Lower leg skin (tissue), 4 donors: ENCODE results near the gene TWSG1. TPM values are rescaled to one million over a fixed set of nuclear protein-coding genes. Genes with fewer than 3 reads are reported as not detected.

Source experiments
- DNase-seq, 2 donors: peaks; one replicate each; pipeline ENCODE4 v3.0.0-alpha.2; 2019; ENCODE audit warnings: low spot score in 2 of 2
- H3K4me3 ChIP-seq: fragments of 200-600 bp; sonication (generic); 2 replicates; pipeline ENCODE4 v1.5.1; 2017; ENCODE audit warnings: mild to moderate bottlenecking, low read depth; ENCODE audit not compliant: poor library complexity, severe bottlenecking
- POLR2A ChIP-seq, 2 donors: fragments of 450-650 bp; IDR thresholded peaks; one replicate each; pipeline ENCODE4 v1.6.1; 2016 to 2017; ENCODE audit warnings: antibody characterized with exemption in 2 of 2, mild to moderate bottlenecking in 1 of 2, moderate library complexity in 1 of 2
- WGBS, 2 donors: methylation state at CpG; one replicate each; pipeline ENCODE4 v1.1.5; 2018; 5-methylcytosine and 5-hydroxymethylcytosine counted together
- intact Hi-C: fragments of 100-400 bp; cut with DNase I; formaldehyde crosslinking; loops from one replicate; pipeline ENCODE4 v1.15.0; 2023; ENCODE audit warnings: low total_unique reads
- total RNA-seq, 4 donors: library from RNA; depleted of rRNA; stranded (reverse); fragments of >200 nt; gene quantifications; one replicate each; pipeline ENCODE4 v1.1.0, GENCODE V29; 2016
- TF ChIP-seq, protein P1 (sequence below), 3 donors: fragments of 450-650 bp; IDR thresholded peaks; one replicate each; pipeline ENCODE4 v1.5.1; 2016; ENCODE audit warnings: antibody characterized with exemption in 3 of 3, mild to moderate bottlenecking in 3 of 3, moderate library complexity in 2 of 3

Gene TWSG1
- total RNA-seq: 10 to 100 TPM; 21.3 to 35.1 (median 25.3) TPM

GRCh38 chr18:9334329-9334972 lies at the start of gene TWSG1:
TWSG1 (plus strand) TSS chr18:9334773; CDS start chr18:9337230, 2,457 bp downstream.
- TF ChIP-seq, protein P1, sequence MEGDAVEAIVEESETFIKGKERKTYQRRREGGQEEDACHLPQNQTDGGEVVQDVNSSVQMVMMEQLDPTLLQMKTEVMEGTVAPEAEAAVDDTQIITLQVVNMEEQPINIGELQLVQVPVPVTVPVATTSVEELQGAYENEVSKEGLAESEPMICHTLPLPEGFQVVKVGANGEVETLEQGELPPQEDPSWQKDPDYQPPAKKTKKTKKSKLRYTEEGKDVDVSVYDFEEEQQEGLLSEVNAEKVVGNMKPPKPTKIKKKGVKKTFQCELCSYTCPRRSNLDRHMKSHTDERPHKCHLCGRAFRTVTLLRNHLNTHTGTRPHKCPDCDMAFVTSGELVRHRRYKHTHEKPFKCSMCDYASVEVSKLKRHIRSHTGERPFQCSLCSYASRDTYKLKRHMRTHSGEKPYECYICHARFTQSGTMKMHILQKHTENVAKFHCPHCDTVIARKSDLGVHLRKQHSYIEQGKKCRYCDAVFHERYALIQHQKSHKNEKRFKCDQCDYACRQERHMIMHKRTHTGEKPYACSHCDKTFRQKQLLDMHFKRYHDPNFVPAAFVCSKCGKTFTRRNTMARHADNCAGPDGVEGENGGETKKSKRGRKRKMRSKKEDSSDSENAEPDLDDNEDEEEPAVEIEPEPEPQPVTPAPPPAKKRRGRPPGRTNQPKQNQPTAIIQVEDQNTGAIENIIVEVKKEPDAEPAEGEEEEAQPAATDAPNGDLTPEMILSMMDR (IDR thresholded peaks at IDR 0.05): no peak
- no peak for TF ChIP-seq POLR2A (IDR thresholded peaks at IDR 0.05)
- intact Hi-C loops: no loop called here
- 0 to 4% methylated on average over 22 to 50 of the region's 67 CpGs for WGBS, 2 donors
- H3K4me3 ChIP-seq: peak within 1 kb of the TSS; percentile 68
- peak; percentile 90 to 98 for DNase-seq

DNA sequence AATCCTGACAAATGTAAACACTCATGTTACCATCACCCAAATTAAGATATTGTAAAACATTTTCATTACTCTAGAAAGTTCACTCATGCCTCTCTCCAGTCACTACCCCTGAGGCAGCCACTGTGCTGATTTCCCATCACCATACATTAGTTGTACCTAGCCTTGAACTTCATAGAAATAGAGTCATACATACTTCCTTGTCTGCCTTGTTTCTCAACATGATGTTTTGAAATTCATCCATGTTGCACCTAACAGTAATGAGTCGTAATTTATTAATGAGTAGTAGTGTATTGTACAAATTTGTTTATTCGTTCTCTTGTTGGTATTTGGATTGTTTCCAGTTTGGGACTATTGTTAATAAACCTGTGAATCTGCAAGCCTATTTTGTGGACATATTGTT lies 49.0 kb upstream of the TWSG1 start:
- WGBS, 2 donors: 84 to 87% methylated on average over 2 of the region's 2 CpGs
- intact Hi-C loops: no loop called here
- TF ChIP-seq, protein P1 (IDR thresholded peaks at IDR 0.05): no peak
- no peak for TF ChIP-seq POLR2A (IDR thresholded peaks at IDR 0.05)
- H3K4me3 ChIP-seq: no peak overlapping the region
- DNase-seq: no peak

- WGBS, 2 donors: 76 to 88% methylated on average over 7 of the region's 7 CpGs
- no peak for DNase-seq
- no peak for TF ChIP-seq POLR2A (IDR thresholded peaks at IDR 0.05)
- TF ChIP-seq, protein P1 (IDR thresholded peaks at IDR 0.05): no peak
- H3K4me3 ChIP-seq: no peak overlapping the region
- intact Hi-C loops: no loop called here
Observed at GRCh38 chr18:9287036-9287435, 47.5 kb upstream of the TWSG1 start.

DNA sequence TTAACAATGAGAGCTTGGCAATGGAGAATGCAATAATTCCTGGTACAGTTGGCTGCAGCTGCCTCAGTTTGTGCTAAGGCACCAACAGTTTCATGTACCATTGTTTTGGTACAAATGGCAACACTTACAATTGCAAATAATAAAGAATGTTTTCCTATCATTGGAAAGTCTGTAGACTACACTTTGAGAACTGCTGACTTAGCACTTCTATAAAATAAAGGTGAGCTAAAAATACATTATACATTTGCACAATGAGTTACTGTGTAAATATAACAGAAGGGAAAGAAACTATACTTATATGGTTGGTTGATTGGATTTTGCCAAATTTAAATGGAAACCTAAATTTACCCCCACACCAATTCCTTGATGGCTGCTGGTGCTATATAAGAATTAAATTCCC lies 44.9 kb upstream of the TWSG1 start:
- intact Hi-C loops: no loop called here
- DNase-seq: no peak
- TF ChIP-seq, protein P1 (IDR thresholded peaks at IDR 0.05): no peak
- no peak overlapping the region for H3K4me3 ChIP-seq

GRCh38 chr18:9290156-9290555 lies 44.4 kb upstream of the TWSG1 start:
- TF ChIP-seq POLR2A (IDR thresholded peaks at IDR 0.05): no peak
- TF ChIP-seq, protein P1 (IDR thresholded peaks at IDR 0.05): no peak
- no peak for DNase-seq
- no peak overlapping the region for H3K4me3 ChIP-seq
- intact Hi-C loops: no loop called here

- H3K4me3 ChIP-seq: no peak overlapping the region
- 92 to 97% methylated on average over 2 of the region's 2 CpGs for WGBS, 2 donors
- no peak for TF ChIP-seq POLR2A (IDR thresholded peaks at IDR 0.05)
- TF ChIP-seq, protein P1 (IDR thresholded peaks at IDR 0.05): no peak
- intact Hi-C loops: no loop called here
- DNase-seq: no peak
Observed at GRCh38 chr18:9292047-9292446, 42.5 kb upstream of the TWSG1 start.
